Endometrial microvascular endothelial cells (primary cell): ENCODE data around the gene SCYL2. TPM values are rescaled to one million over a fixed set of nuclear protein-coding genes. Genes with fewer than 3 reads are reported as not detected.

Source experiments
- in situ Hi-C: cut with HindIII; loops from 2 replicates; pipeline ENCODE4 v1.10.0; 2017; ENCODE audit warnings: low sequenced_read_pairs, low pct_unique_long_range_greater_than_20kb; ENCODE audit errors: inconsistent ontology term
- total RNA-seq: library from RNA; depleted of rRNA; stranded (reverse); fragments of >200 nt; gene quantifications from one replicate; pipeline ENCODE4 v1.2.3, GENCODE V29; 2015; ENCODE audit errors: inconsistent ontology term

Gene SCYL2
- total RNA-seq, 1 donor from 2014 or later, result 48.1 TPM

GRCh38 chr12:100360450-100360849, 93.5 kb downstream of the SCYL2 start:
- in situ Hi-C loops, result no loop called here

DNA sequence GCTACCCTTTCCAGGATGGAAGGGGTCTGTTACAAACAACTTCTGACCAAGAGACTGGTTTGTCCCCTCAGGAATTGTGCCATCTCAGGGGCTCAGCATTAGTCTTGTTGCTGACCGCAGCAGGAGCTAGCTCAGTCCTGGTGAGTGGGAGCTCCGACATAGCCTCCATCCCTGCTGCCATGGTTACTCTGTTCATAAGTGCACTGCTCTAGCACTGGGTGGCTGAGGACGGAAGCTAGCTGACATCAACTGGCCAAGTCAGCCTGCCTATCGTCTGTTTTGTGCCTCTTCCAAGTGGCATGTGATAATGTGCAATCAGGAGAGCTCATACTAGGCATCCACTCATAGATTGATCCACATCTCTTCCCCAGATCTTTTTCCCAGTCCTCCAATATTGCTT, 97.3 kb downstream of the SCYL2 start:
- in situ Hi-C loops, result no loop called here

DNA sequence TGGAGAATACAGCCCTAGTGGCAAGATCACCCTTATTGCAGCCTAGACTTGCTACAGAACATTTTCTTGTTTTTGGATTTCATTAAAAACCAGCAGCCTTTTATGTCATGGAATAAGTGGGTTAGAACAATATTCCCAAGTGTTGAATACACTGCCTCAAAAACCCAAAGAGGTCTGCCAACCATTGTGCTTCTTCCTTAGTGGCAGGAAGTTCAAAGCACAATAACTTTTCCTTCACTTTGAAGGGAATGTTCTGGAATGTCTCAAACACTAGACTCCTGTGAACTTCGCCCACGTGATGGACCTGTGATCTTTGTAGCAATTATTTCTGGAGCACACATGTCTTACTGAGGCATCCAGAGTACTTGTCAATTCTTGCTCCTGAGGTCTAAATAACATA, 98.4 kb downstream of the SCYL2 start:
- in situ Hi-C loops, result no loop called here

- in situ Hi-C loops, result no loop called here
Measured at GRCh38 chr12:100368066-100368465, 101.1 kb downstream of the SCYL2 start.

- in situ Hi-C loops, result no loop called here
Measured at GRCh38 chr12:100371146-100371545, 104.2 kb downstream of the SCYL2 start.

GRCh38 chr12:100372853-100373640, 106.1 kb downstream of the SCYL2 start:
- in situ Hi-C loops, result no loop called here

DNA sequence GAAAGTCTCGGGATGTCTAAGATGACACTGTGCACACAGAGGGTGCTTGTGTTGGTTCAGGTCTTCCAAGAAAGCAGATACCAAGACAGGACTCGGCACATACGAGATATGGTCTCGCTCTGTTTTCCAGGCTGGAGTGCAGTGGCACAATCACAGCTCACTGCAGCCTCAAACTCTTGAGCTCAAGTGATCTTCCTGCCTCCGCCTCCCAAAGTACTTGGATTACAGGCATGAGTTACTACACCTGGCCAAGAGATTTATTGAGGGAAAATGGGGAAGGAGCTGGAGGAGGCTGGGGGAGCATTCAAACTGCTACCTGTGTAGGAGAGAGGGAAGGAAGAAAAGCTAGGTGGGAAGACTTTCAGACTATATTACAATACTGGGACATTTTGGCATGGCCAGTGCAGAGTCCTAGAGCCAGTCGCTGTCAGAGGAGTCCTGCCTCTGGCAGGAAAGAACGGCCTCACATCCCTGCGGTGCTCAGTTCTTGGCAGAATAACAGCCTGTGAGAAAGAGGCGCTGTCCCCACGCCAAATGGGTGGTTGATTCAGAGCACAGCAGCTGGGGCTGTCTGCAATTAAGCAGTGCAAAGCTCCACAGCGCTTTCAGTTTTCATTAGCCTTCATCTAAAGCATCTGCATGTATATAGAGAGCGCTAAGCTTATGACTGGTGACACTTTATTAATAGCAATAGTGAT, 108.2 kb downstream of the SCYL2 start:
- in situ Hi-C loops, result no loop called here

GRCh38 chr12:100376161-100376560, 109.2 kb downstream of the SCYL2 start:
- in situ Hi-C loops, result no loop called here

GRCh38 chr12:100381379-100381778, 114.4 kb downstream of the SCYL2 start:
- in situ Hi-C loops, result no loop called here

DNA sequence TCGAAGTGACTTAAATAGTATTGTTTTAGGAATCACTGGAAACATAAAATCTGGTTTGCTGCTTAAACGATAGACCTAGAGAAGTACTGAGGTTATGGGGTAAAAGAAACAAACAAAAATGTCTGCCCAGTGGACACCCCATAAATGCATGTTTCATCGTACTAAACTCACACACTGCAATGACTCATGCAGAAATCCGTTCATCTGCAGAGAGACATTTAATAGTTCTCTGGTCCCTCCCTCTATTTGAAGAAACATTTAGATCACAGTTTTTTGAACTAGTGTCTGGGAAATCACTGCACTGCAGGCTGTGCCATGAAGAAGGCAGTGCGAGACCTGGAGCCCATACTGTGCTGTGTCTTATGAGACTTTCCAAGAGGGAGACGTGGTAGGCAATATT, 115.4 kb downstream of the SCYL2 start:
- in situ Hi-C loops, result no loop called here

GRCh38 chr12:100383586-100384558, 116.9 kb downstream of the SCYL2 start:
- in situ Hi-C loops, result no loop called here

- in situ Hi-C loops, result no loop called here
Measured at GRCh38 chr12:100384559-100384935, 117.6 kb downstream of the SCYL2 start.

DNA sequence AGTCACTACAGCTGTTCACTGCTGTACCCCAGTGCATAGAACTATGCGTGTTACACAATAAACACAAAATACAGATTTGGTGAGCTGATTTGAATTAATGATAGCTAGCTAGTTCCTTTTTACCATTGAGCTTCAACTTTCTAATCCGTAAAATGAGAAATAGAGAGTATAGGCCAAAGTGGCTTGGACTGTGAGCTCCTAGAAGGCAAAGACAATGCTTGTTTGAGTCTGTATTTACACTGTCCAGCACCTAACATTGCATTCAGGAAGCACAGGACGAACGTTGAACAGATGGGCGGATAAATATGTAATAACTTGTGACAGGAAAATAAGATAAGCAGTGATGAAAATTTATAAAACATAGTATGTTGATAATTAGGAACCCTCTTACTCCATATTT, 121.4 kb downstream of the SCYL2 start:
- in situ Hi-C loops, result no loop called here

Other genes starting within 250 kb of the SCYL2 start
- gene BLTP3B, start 124.3 kb upstream of the SCYL2 start, total RNA-seq, result 15.6 TPM
- gene ACTR6, start 66.4 kb upstream of the SCYL2 start, total RNA-seq, result 43.7 TPM
- gene DEPDC4, start 98 bp upstream of the SCYL2 start, total RNA-seq, result not detected
- gene SLC17A8, start 89.9 kb downstream of the SCYL2 start, total RNA-seq, result not detected
- not detected for gene NR1H4, start 206.7 kb downstream of the SCYL2 start, total RNA-seq